Immature natural killer cell (primary cell): ENCODE data around the gene UBE2K. TPM values are rescaled to one million over a fixed set of nuclear protein-coding genes. Genes with fewer than 3 reads are reported as not detected.
"Not testable (repeated sequence)": the region's sequence is repeated elsewhere in the genome, so short reads cannot be mapped to it uniquely, and the experiment has no call there.

Experiments used
- DNase-seq, 3 donors: peaks; one replicate each; pipeline ENCODE4 v3.0.0; 2022; ENCODE audit warnings: mixed read lengths in 1 of 3
- H3K27ac Mint-ChIP-seq, 6 donors: one replicate each; pipeline ENCODE4 v1.8.0; 2020; ENCODE audit warnings: mixed read lengths in 6 of 6, mild to moderate bottlenecking in 5 of 6, inconsistent platforms in 4 of 6, moderate library complexity in 3 of 6
- H3K27me3 Mint-ChIP-seq, 3 donors: one replicate each; pipeline ENCODE4 v1.8.0; 2020 to 2021; ENCODE audit warnings: low read depth in 3 of 3, mild to moderate bottlenecking in 3 of 3, mixed read lengths in 3 of 3, moderate library complexity in 3 of 3, inconsistent platforms in 1 of 3
- H3K36me3 Mint-ChIP-seq, 3 donors: one replicate each; pipeline ENCODE4 v1.8.0; 2020; ENCODE audit warnings: mixed read lengths in 3 of 3, inconsistent platforms in 2 of 3, mild to moderate bottlenecking in 2 of 3
- H3K4me1 Mint-ChIP-seq, 2 donors: one replicate each; pipeline ENCODE4 v1.8.0; 2020; ENCODE audit warnings: inconsistent platforms in 2 of 2, mild to moderate bottlenecking in 2 of 2, mixed read lengths in 2 of 2, moderate library complexity in 1 of 2
- H3K4me3 Mint-ChIP-seq, 5 donors: one replicate each; pipeline ENCODE4 v1.8.0; 2020; ENCODE audit warnings: mild to moderate bottlenecking in 5 of 5, mixed read lengths in 5 of 5, inconsistent platforms in 3 of 5, moderate library complexity in 3 of 5
- H3K9me3 Mint-ChIP-seq, 6 donors: one replicate each; pipeline ENCODE4 v1.8.0; 2020; ENCODE audit warnings: mild to moderate bottlenecking in 6 of 6, mixed read lengths in 6 of 6, inconsistent platforms in 4 of 6, moderate library complexity in 3 of 6
- polyA plus RNA-seq, 3 donors: library from polyadenylated mRNA; unstranded; fragments of 300-500 nt; fragmentation: Illumina TruSeq; gene quantifications; one replicate each; pipeline ENCODE4 v1.2.3, GENCODE V29; 2021

UBE2K gene
- polyA plus RNA-seq, 3 donors from 2014 or later: 47.9 to 82.4 (median 67.8) TPM

DNA sequence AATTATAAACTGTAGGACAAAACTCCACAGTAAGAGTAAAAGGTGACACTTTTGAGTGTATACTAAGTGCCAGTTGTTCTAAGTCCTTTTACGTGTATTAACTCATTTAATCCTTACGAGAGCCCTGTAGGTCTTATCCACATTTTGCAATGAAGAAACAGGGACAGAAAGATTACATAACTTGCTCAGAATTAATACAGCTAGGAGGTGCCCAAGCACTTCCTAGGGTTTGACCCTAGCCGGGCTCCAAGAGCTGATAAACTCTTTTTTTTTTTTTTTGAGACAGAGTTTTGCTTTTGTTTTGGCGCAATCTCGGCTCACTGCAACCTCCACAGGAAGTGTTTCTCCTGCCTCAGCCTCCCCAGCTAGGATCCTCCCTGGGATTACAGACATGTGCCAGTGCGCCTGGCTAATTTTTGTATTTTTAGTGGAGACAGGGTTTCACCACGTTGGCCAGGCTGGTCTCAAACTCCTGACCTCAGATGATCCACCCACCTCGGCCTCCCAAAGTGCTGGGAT, 110.4 kb downstream of the UBE2K start:
- Mint-ChIP-seq H3K4me1 (peaks cover 5 to 8% of the 10 kb centered on the region in 2 donors), H3K27me3 (peaks cover 15 to 25% (median 20%) of the 10 kb centered on the region in 3 donors), H3K36me3 (no peaks in the 10 kb centered on the region), H3K4me3 (no peak overlapping the region), H3K9me3 (peaks cover 5 to 13% (median 9%) of the 10 kb centered on the region in 6 donors), H3K27ac (no peak overlapping the region)
- DNase-seq: no peak

DNA sequence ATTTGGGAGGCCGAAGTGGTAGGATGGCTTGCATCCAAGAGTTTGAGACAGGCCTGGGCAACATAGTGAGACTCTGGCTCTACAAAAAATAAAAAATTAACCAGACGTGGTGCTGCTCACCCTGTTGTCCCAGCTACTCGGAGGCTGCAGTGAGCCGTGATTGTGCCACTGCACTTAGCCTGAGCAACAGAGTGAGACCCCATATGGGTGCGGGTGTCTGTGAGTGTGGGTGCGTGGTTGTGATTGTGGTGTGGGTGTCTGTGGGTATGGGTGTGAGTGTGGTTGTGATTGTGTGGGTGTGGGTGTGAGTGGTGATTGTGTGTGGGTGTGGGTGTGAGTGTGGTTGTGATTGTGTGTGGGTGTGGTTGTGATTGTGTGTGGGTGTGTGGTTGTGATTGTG, 114.6 kb downstream of the UBE2K start:
- Mint-ChIP-seq H3K27ac (peak overlapping the region; percentile 2 to 90 (median 57)), H3K36me3 (no peaks in the 10 kb centered on the region), H3K27me3 (peaks cover 37 to 55% (median 41%) of the 10 kb centered on the region in 3 donors), H3K9me3 (peaks cover 7 to 13% (median 10%) of the 10 kb centered on the region in 6 donors), H3K4me1 (peaks cover 8% of the 10 kb centered on the region in 2 donors), H3K4me3 (peak overlapping the region; percentile 8 to 56 (median 21))
- DNase-seq: peak; percentile 49 to 52 (median 50)

DNA sequence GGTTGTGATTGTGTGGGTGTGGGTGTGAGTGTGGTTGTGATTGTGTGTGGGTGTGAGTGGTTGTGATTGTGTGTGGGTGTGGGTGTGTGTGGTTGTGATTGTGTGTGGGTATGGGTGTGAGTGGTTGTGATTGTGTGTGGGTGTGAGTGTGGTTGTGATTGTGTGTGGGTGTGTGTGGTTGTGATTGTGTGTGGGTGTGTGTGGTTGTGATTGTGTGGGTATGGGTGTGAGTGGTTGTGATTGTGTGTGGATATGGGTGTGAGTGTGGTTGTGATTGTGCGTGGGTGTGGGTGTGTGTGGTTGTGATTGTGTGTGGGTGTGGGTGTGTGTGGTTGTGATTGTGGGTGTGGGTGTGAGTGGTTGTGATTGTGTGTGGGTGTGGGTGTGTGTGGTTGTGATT, 115.1 kb downstream of the UBE2K start:
- peaks cover 37 to 55% (median 41%) of the 10 kb centered on the region in 3 donors for H3K27me3 Mint-ChIP-seq
- H3K4me1 Mint-ChIP-seq, H3K36me3 Mint-ChIP-seq, DNase-seq, H3K4me3 Mint-ChIP-seq: not testable (repeated sequence)
- H3K27ac Mint-ChIP-seq: peak overlapping the region in 2 of 6 donors; percentile 71 to 87
- H3K9me3 Mint-ChIP-seq: peaks cover 7 to 13% (median 10%) of the 10 kb centered on the region in 6 donors

DNA sequence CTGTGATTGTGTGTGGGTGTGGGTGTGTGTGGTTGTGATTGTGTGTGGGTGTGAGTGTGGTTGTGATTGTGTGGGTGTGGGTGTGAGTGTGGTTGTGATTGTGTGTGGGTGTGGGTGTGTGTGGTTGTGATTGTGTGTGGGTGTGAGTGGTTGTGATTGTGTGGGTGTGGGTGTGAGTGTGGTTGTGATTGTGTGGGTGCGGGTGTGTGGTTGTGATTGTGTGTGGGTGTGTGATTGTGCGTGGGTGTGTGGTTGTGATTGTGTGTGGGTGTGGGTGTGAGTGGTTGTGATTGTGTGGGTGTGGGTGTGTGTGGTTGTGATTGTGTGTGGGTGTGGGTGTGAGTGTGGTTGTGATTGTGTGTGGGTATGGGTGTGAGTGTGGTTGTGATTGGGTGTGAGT, 115.8 kb downstream of the UBE2K start:
- Mint-ChIP-seq H3K9me3 (peaks cover 7 to 13% (median 10%) of the 10 kb centered on the region in 6 donors), H3K27ac (peak overlapping the region in 5 of 6 donors; percentile 34 to 86 (median 84)), H3K27me3 (peaks cover 37 to 55% (median 41%) of the 10 kb centered on the region in 3 donors), H3K4me3 (peak overlapping the region in 1 of 5 donors; percentile 12)
- not testable (repeated sequence) for H3K4me1 Mint-ChIP-seq, H3K36me3 Mint-ChIP-seq
- peak in 1 of 3 donors; percentile 3 for DNase-seq

DNA sequence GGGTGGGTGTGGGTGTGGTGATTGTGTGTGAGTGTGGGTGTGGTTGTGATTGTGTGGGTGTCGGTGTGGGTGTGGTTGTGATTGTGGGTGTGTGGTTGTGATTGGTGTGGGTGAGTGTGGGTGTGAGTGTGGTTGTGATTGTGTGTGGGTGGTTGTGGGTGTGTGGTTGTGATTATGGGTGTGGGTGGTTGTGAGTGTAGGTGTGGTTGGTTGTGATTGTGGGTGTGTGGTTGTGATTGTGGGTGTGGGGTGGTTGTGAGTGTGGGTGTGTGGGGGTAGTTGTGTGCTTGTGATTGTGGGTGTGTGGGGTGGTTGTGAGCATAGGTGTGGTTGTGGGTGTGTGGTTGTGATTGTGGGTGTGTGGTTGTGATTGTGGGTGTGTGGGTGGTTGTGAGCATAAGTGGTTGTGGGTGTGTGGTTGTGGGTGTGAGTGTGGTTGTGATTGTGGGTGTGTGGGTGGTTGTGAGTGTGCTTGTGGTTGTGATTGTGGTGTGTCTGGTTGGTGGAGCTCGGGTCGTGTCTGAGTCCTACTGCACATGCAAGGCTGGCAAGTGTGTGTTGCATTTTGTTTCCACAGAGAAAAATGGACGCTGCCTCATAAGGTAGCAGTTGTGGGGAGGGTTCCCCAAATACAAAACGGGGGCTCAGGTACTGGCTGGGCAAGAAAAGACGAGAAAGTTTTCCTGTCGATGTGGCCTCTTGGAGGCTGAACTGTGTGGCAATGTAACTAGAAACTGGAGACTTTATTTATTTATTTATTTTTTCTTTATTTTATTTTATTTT, 116.7 kb downstream of the UBE2K start:
- Mint-ChIP-seq H3K36me3 (no peaks in the 10 kb centered on the region), H3K9me3 (peaks cover 7 to 13% (median 10%) of the 10 kb centered on the region in 6 donors), H3K27ac (peak overlapping the region in 5 of 6 donors; percentile 69 to 86 (median 85)), H3K4me3 (peak overlapping the region in 4 of 5 donors; percentile 25 to 63 (median 37)), H3K4me1 (peaks cover 8% of the 10 kb centered on the region in 2 donors), H3K27me3 (peaks cover 37 to 55% (median 41%) of the 10 kb centered on the region in 3 donors)
- peak; percentile 35 to 41 (median 40) for DNase-seq

DNA sequence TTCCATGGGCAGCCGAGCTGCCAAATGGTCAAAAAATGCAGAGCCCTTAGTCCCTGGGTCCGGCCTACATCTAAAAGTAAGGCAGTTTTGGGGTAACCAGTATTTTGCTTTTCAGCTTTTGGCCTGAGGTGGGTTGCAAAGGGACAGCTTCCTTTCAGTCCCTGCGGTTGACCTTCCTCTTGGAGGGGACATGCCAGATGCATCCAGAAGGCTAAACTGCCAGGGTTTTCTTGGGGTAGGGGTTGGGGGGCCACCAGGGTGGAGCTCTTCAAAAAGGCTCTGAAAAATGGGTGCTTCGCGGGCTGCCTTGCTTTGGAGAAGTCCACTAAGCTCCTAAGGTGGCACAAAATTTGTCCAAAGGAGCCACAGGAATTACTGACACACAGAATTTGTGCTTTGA, 120.7 kb downstream of the UBE2K start:
- peaks cover 0 to 3% of the 10 kb centered on the region in 2 donors for H3K4me1 Mint-ChIP-seq
- DNase-seq: no peak
- H3K27me3 Mint-ChIP-seq: peaks cover 23 to 29% (median 25%) of the 10 kb centered on the region in 3 donors
- peaks cover under 1 to 4% (median 4%) of the 10 kb centered on the region in 3 donors for H3K36me3 Mint-ChIP-seq
- peaks cover 0 to 4% (median 0%) of the 10 kb centered on the region in 6 donors for H3K9me3 Mint-ChIP-seq
- no peak overlapping the region for H3K27ac Mint-ChIP-seq
- no peak overlapping the region for H3K4me3 Mint-ChIP-seq

DNA sequence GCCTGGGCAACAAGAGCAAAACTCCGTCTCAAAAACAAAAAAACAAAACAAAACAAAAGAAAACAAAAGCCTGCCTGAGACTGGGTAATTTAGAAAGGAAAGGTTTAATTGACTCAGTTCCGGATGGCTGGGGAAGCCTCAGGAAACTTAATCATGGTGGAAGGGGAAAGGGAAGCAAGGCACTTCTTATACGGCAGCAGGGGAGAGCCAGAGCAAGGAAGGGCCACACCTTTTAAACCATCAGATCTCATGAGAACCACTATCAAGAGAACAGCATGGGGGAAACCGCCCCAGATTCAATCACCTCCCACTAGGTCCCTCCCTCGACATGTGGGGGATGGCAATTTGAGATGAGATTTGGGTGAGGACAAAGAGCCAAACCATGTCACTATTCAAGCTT, 122.2 kb downstream of the UBE2K start:
- no peak for DNase-seq
- peaks cover 4 to 12% (median 9%) of the 10 kb centered on the region in 3 donors for H3K36me3 Mint-ChIP-seq
- peaks cover 0 to 4% (median 0%) of the 10 kb centered on the region in 6 donors for H3K9me3 Mint-ChIP-seq
- peak overlapping the region in 1 of 6 donors; percentile 40 for H3K27ac Mint-ChIP-seq
- H3K4me1 Mint-ChIP-seq: no peaks in the 10 kb centered on the region
- H3K27me3 Mint-ChIP-seq: peaks cover 9 to 13% (median 11%) of the 10 kb centered on the region in 3 donors
- no peak overlapping the region for H3K4me3 Mint-ChIP-seq

DNA sequence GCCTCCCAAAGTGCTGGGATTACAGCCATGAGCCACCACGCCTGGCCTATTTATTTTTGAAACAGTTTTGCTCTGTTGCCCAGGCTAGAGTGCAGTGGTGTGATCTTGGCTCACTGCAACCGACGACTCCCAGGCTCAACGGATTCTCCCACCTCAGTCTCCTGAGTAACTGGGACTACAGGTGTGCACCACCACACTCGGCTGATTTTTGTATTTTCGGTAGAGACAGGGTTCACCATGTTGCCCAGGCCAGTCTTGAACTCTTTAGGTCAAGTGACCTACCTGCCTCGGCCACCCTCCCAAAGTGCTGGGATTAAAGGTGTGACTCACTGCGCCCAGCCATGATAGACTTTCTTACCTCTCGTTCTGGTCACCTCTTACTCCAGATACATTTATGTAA, 124.0 kb downstream of the UBE2K start:
- H3K27me3 Mint-ChIP-seq: peaks cover 2 to 3% (median 3%) of the 10 kb centered on the region in 3 donors
- no peak for DNase-seq
- H3K9me3 Mint-ChIP-seq: peaks cover 0 to under 1% (median 0%) of the 10 kb centered on the region in 6 donors
- no peak overlapping the region for H3K27ac Mint-ChIP-seq
- peaks cover 4 to 12% (median 9%) of the 10 kb centered on the region in 3 donors for H3K36me3 Mint-ChIP-seq
- H3K4me1 Mint-ChIP-seq: no peaks in the 10 kb centered on the region
- no peak overlapping the region for H3K4me3 Mint-ChIP-seq

DNA sequence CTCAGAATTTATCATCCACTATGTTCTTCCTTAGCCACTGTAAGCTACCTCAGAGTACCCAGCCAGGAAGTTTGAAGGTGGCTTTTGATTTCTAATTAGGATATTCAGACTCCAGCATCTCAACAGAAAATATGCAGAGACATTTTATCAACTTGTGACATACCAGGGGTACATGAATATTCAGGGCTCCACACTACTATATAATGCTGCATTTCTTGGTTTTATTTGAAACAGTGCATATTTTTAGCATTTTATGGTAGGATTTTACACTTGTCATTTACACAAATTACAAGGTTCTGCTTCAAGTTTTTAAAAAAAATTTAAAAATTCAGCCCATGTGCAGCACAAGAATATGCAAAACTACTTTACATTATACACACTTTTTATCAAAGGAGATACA, 124.7 kb downstream of the UBE2K start:
- H3K9me3 Mint-ChIP-seq: no peaks in the 10 kb centered on the region
- no peak overlapping the region for H3K4me3 Mint-ChIP-seq
- H3K4me1 Mint-ChIP-seq: no peaks in the 10 kb centered on the region
- no peak for DNase-seq
- no peak overlapping the region for H3K27ac Mint-ChIP-seq
- peaks cover 4 to 16% (median 9%) of the 10 kb centered on the region in 3 donors for H3K36me3 Mint-ChIP-seq
- H3K27me3 Mint-ChIP-seq: peaks cover 0 to 3% (median 2%) of the 10 kb centered on the region in 3 donors

DNA sequence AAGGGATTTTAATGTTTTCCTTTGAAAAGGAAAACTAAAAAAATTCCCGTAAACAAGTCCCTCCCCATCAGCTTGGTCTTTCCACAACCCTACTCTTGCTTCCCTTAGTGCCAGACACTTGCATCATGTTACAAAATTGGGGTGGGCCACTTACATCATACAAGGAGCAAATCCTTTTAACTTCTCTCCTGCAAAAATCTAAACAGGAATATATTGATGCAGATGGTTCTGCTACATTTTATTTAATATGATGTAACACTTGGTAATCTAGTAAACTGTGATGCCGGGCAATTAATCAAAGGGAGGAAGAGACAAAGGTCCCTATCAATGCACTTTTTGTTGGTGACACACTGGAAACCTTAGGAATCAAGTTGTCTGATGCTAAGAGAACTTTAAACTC, 125.3 kb downstream of the UBE2K start:
- H3K9me3 Mint-ChIP-seq: no peaks in the 10 kb centered on the region
- H3K27me3 Mint-ChIP-seq: peaks cover 0 to 3% (median 2%) of the 10 kb centered on the region in 3 donors
- DNase-seq: no peak
- H3K4me1 Mint-ChIP-seq: no peaks in the 10 kb centered on the region
- H3K4me3 Mint-ChIP-seq: no peak overlapping the region
- peak overlapping the region in 2 of 6 donors; percentile 7 to 51 for H3K27ac Mint-ChIP-seq
- peaks cover 4 to 16% (median 10%) of the 10 kb centered on the region in 3 donors for H3K36me3 Mint-ChIP-seq

DNA sequence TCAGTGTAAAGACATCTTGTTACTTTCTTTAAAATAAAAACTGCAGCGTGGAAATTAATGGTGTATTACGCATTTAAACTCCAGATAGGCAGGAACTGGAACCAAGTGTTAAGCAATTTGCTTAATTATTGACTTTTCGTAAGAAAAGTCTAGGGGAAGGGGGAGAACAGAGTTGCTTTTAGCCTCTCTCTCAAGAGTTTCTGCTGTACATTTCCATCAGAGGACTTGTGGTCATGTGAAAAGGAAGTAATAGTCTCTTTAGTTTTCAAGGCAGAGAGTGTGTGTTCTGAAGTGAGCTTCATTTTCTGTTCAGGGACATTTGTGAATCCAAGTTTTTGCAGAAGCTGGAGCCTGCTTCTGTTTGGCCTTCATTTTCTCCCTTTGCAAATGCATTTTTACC, 127.2 kb downstream of the UBE2K start:
- no peaks in the 10 kb centered on the region for H3K9me3 Mint-ChIP-seq
- peaks cover 2% of the 10 kb centered on the region in 3 donors for H3K27me3 Mint-ChIP-seq
- H3K27ac Mint-ChIP-seq: no peak overlapping the region
- peaks cover 12 to 23% (median 21%) of the 10 kb centered on the region in 3 donors for H3K36me3 Mint-ChIP-seq
- no peaks in the 10 kb centered on the region for H3K4me1 Mint-ChIP-seq
- no peak for DNase-seq
- H3K4me3 Mint-ChIP-seq: no peak overlapping the region

DNA sequence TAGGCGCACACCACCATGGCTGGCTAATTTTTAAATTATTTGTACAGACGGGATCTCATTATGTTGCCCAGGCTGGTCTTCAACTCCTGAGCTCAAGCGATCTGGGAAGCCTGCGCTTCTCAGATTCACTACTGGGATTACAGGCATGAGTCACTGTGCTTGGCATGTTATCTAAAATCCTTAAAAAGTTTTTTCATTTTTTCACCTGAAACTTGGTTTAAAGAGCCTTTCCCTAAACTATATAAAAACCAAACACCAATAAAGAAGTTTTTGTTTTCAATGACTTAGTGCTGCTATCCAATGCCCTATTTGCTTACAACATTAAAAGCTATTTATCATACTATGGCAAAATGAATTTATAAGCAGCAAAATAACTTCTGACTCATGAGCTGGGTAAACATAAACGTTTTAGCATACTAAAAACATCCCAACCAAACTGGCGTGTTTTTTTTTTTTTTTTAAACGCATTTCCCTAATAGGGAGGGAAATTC, 127.8 kb downstream of the UBE2K start:
- H3K9me3 Mint-ChIP-seq: no peaks in the 10 kb centered on the region
- DNase-seq: no peak
- H3K27me3 Mint-ChIP-seq: peaks cover 2% of the 10 kb centered on the region in 3 donors
- no peak overlapping the region for H3K27ac Mint-ChIP-seq
- no peak overlapping the region for H3K4me3 Mint-ChIP-seq
- H3K36me3 Mint-ChIP-seq: peaks cover 12 to 25% (median 22%) of the 10 kb centered on the region in 3 donors
- H3K4me1 Mint-ChIP-seq: no peaks in the 10 kb centered on the region
